GM19452 (cell line): Measurements from ENCODE around the gene AUTS2.

Experiments
- ATAC-seq: cut with Tn5 transposase; IDR thresholded peaks from one replicate; pipeline ENCODE4 v1.9.1; 2021; ENCODE audit not compliant: unreplicated experiment

Gene AUTS2

DNA sequence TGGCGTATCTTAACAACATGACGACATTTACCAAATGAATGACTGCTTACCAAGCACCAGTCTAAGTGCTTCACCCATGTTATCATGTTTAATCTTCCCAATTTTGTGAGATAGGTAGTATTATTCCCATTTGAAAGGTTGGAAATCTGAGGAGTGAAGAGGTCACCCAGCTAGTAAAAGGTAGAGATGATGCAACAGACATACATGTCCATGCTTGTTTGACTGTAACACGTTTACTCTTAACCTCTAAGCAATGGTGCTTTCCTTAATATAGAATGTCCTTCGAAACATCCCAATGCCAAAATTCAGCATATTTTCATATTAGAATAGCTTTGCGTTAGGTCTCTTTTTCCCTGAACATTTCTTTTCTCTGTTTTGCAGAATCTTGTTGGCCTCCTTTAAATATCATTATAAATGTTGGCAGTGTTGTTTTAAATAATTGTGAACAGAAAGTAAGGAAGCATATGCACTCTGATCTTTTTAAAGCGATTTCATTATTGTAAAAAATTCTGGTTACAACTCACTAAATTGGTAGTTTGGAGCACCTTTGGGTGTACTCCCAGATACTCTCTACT, 722.8 kb downstream of the AUTS2 start:
- no peak for ATAC-seq

DNA sequence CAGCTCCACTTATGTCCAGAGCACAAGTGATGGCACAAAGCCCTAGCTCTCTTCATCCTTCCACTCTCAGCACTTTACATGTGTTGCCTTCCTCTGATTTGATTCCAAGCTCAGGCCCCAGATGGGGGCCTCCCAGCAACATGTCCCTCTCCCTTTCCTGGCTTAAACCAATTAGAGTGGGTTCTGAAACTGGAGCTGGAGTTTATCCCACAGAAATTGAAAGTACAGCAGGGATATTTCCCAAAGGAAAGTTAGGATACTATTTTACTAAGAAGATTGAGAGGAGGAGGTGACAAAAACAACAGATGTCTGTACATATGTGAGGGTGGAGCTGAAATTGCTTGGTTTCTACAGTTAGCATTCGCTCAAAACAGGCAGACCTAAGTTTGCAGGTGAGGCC, 724.6 kb downstream of the AUTS2 start:
- ATAC-seq, result no peak

DNA sequence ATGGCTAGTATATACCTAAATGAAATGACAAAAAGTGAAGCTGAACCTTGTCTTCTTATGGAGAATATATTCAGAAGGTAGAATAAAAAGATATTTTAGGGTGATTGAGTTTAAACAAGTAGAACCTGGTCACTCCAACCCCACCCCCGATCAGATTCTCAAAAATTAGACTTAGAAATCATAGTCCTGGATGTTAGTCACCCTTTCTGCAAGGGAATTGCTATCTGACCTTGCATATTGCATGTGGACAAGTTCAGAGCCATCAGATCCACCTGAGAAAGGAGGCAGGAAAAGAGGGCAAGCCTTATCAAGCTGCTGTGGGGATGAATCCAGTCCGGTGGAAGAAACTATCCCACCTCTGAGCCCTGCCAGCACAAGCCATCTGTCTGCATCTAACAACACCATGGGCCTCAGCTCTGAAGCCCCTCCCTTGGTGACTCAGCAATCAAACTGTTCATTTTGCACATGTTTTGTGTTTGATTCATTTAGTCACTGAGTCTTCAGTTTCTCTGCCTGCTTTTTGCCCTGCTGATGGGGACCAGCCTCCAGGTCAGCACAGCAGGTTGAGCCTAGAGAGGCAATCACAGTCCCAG, 727.3 kb downstream of the AUTS2 start:
- ATAC-seq, result no peak

- no peak for ATAC-seq
Observed at GRCh38 chr7:70334295-70334694, 736.0 kb downstream of the AUTS2 start.

DNA sequence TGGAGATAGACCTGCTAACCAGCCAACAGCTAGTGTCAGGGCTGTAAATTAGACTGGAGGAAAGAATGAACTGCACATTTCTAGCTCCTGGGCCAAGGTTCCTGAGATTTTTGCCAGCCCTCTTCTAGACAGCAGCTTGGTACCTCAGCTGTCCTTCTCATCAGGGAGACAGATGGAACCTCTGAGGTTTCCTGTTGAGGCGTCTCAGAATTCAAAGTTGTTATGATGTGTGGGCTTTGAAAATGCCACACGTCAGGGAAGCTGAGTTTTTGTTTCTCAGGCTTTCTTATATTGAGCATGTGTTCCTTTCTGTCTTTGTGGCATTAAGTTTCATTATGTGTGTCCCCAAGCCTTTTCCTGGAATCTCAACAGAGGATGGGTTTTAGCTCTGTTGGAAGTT, 736.6 kb downstream of the AUTS2 start:
- no peak for ATAC-seq

GRCh38 chr7:70336536-70336935, 738.3 kb downstream of the AUTS2 start:
- ATAC-seq, result no peak

- no peak for ATAC-seq
Observed at GRCh38 chr7:70338015-70338414, 739.7 kb downstream of the AUTS2 start.

GRCh38 chr7:70340236-70340635, 742.0 kb downstream of the AUTS2 start:
- ATAC-seq, result no peak

GRCh38 chr7:70341446-70341845, 743.2 kb downstream of the AUTS2 start:
- no peak for ATAC-seq

DNA sequence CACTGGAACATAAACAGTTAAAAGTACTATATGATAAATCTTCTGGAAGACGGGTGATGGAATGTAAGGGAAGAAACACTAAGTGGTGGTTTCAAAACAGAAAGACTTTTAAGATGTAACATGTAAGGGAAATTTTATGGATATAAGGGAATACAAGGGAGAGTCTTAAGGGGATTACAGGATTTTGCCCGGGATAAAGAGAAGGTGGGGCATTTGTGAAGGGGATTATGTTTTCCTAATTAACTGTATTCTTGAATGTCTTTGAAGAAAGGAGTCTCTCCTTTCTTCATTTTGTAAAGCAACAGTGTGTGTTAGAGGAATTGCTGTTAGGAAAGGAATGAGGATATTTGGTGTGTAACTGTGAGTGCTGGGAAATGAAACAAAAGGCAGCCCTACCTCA, 745.2 kb downstream of the AUTS2 start:
- ATAC-seq, result no peak

- ATAC-seq, result no peak
Observed at GRCh38 chr7:70344726-70345125, 746.5 kb downstream of the AUTS2 start.

GRCh38 chr7:70346844-70347462, 748.7 kb downstream of the AUTS2 start:
- no peak for ATAC-seq

- peak; percentile 93 for ATAC-seq
Observed at GRCh38 chr7:70347463-70348254, 749.4 kb downstream of the AUTS2 start.

GRCh38 chr7:70349031-70349430, 750.8 kb downstream of the AUTS2 start:
- no peak for ATAC-seq

GRCh38 chr7:70349819-70350218, 751.5 kb downstream of the AUTS2 start:
- ATAC-seq, result no peak

- ATAC-seq, result no peak
Observed at GRCh38 chr7:70352088-70352487, 753.8 kb downstream of the AUTS2 start.

DNA sequence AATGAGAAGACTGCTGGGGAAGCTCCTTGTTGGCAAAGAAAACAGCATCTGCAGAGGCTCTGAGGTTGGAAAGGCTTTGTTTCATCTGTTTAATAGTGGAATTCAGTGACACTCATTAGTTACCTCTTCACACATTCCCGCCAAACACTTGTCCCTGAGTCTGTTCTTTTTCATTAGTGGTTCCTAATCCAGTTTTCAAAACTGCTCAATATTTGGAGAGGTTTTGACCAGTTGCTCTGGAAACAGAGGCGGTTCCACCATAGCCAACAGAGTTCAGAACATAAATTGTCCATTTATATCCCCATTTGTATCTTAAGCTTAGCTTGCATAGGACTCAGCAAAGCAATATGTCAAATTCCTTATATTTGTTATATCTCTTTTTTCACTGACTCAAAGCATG, 754.6 kb downstream of the AUTS2 start:
- ATAC-seq, result no peak

DNA sequence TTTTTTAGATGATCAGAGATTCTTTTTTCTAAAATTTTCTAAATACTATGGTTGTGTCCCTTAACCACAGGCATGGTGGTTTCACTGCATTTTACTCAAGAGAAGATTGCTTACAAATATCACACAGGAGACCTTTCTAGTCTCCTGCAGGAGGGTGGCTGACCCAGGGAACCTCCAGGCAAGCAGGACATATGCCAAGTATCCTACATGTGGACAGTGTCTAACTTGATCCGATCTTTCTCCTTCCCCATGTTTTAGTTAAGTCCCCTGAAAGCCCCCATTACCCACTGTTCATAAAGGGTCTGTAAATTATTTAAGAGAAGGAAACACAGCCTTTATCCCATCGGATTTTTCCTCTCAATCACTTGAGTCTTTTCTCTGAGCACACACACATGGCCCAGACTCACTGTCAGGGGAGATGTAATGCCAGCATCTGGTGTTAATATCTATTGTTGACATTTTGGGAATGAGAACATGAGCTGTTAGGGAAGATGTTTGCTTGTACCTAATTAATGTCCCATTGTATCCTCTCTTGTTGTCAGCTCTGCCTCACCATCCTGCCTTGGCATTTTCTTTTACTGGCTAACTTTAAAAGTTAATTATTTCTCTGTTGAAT, 755.2 kb downstream of the AUTS2 start:
- no peak for ATAC-seq

GRCh38 chr7:70353946-70354335, 755.7 kb downstream of the AUTS2 start:
- no peak for ATAC-seq

DNA sequence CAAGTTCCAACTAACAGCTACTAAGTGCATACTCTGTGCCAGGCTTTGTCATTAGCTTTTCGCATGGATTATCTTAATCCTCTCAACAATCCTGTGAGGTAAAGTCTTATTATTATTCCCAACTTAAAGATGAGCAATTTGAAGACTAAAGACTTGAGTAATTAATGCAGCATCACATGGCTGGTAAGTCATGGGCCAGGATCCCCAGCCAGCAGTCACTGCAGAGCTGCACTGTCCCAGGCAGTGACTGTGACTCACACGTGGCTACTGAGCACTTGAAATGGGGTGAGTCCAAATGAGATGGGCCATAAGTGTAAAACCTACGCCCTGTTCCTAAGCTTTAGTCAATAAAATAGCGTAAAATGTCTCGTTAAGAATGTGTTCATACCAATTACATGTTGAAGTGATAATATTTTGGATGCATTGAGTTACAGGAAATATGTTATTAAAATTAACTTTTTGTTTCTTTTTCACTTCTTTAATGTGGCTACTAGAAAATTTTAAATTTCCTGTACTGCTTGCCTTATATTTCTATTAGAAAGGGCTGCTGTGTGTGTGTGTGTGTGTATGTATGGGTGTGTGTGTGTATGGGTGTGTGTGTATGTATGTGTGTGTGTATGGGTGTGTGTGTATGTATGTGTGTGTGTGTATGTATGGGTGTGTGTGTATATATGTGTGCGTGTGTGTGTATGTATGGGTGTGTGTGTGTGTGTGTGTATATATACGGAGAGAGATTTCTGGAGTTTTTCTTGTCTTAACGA, 756.3 kb downstream of the AUTS2 start:
- no peak for ATAC-seq
